DND-41 (cell line): ENCODE data around the gene UGT1A1.
"Not testable (repeated sequence)": the region's sequence is repeated elsewhere in the genome, so short reads cannot be mapped to it uniquely, and the experiment has no call there.

ENCODE experiments used
- ATAC-seq: fragments of 200-7000 bp; cut with Tn5 transposase; 3 replicates; pipeline ENCODE4 v1.9.1; 2021; ENCODE audit warnings: low read depth; ENCODE audit not compliant: insufficient read depth
- DNase-seq: peaks from one replicate; pipeline ENCODE4 v3.0.0-alpha.2; 2020
- H2AFZ ChIP-seq: 2 replicates; pipeline ENCODE4 v1.6.0; 2012; ENCODE audit warnings: low read depth, low read length
- H3K27ac ChIP-seq: 2 replicates; pipeline ENCODE4 v1.5.1; 2012; ENCODE audit warnings: low read length, inconsistent platforms
- H3K27me3 ChIP-seq: fragments of 200-600 bp; sonication (generic); 2 replicates; pipeline ENCODE4 v1.6.0; 2012; ENCODE audit warnings: low read length, mild to moderate bottlenecking, inconsistent platforms; ENCODE audit not compliant: insufficient read depth, poor library complexity
- H3K36me3 ChIP-seq: 2 replicates; pipeline ENCODE4 v1.5.1; 2012; ENCODE audit warnings: low read length, inconsistent platforms; ENCODE audit not compliant: insufficient read depth
- H3K4me1 ChIP-seq: 2 replicates; pipeline ENCODE4 v1.5.1; 2012; ENCODE audit warnings: mild to moderate bottlenecking, low read length; ENCODE audit not compliant: insufficient read depth
- H3K4me2 ChIP-seq: 2 replicates; pipeline ENCODE4 v1.6.0; 2012; ENCODE audit warnings: mild to moderate bottlenecking, moderate library complexity, low read length, inconsistent platforms; ENCODE audit not compliant: insufficient read depth
- H3K4me3 ChIP-seq, 2 experiments: fragments of 200-600 bp in 1 of 2; shearing (Covaris generic) in 1 of 2; 2 replicates each; pipeline ENCODE4 v1.5.1; 2012 to 2016; ENCODE audit warnings: inconsistent platforms in 2 of 2, low read length in 2 of 2, mild to moderate bottlenecking in 2 of 2, low read depth in 1 of 2, moderate library complexity in 1 of 2
- H3K79me2 ChIP-seq: 2 replicates; pipeline ENCODE4 v1.6.0; 2012; ENCODE audit warnings: low read length, inconsistent platforms; ENCODE audit not compliant: insufficient read depth
- H3K9ac ChIP-seq: 2 replicates; pipeline ENCODE4 v1.6.0; 2012; ENCODE audit warnings: low read depth, mild to moderate bottlenecking, inconsistent platforms, low read length, moderate library complexity
- H3K9me3 ChIP-seq: 2 replicates; pipeline ENCODE4 v1.5.1; 2012; ENCODE audit warnings: low read length, moderate library complexity, mild to moderate bottlenecking, inconsistent platforms; ENCODE audit not compliant: insufficient read depth, severe bottlenecking
- H4K20me1 ChIP-seq: 2 replicates; pipeline ENCODE4 v1.6.0; 2012; ENCODE audit warnings: low read length; ENCODE audit not compliant: insufficient read depth
- CTCF ChIP-seq: IDR thresholded peaks from 2 replicates; pipeline ENCODE4 v1.5.1; 2012; ENCODE audit warnings: borderline replicate concordance, low read length, moderate library complexity, mild to moderate bottlenecking; ENCODE audit not compliant: poor library complexity, severe bottlenecking; ENCODE audit errors: extremely low read depth
- EZH2 ChIP-seq: IDR thresholded peaks from 3 replicates; pipeline ENCODE4 v1.6.1; 2012; ENCODE audit warnings: borderline replicate concordance, low read depth, mild to moderate bottlenecking, moderate library complexity, low read length, inconsistent platforms; ENCODE audit not compliant: severe bottlenecking

The UGT1A1 gene

DNA sequence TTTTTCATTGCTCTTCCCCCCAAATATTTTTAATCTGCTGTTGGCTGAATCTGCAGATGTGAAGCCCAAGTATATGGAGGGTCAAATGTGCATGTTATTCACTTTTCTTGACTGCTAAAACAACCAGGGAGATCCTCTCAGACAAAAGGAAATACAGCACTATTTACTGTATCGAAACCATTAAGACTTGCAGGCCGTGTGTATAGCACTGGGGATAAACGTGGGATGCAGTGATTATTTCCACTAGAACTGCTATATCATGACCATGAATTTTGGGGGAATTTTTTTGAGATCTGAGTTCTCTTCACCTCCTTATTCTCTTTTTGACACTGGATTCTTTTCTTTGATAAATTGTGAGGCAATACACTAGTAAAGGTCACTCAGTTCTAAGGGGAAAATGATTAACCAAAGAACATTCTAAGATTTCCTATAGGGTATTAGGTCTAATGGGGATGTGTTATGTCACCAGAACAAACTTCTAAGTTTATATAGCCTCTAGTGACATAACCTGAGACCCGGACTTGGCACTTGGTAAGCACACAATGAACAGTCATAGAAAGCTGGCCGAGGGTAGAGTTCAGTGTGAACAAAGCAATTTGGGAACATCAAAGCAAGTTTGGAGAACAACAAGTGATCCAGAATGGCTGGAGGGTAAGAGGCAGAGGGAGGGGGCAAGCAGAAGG, 14.9 kb upstream of the UGT1A1 start:
- DNase-seq (no peak), ATAC-seq (no peak)
- Histone ChIP-seq H2AFZ (no peak overlapping the region), H3K9me3 (peaks cover 3% of the 10 kb centered on the region), H3K36me3 (no peaks in the 10 kb centered on the region), H3K9ac (no peak overlapping the region), H3K27ac (no peak overlapping the region), H3K4me3 (no peak overlapping the region), H3K27me3 (peaks cover 3% of the 10 kb centered on the region), H3K4me2 (no peak overlapping the region), H4K20me1 (no peaks in the 10 kb centered on the region), H3K4me1 (no peaks in the 10 kb centered on the region), H3K79me2 (no peaks in the 10 kb centered on the region)
- no peak for TF ChIP-seq CTCF
- no peak for TF ChIP-seq EZH2

- H3K4me3 ChIP-seq, H3K27ac ChIP-seq, H4K20me1 ChIP-seq, H3K9ac ChIP-seq, ATAC-seq, H3K9me3 ChIP-seq, H3K36me3 ChIP-seq, H3K27me3 ChIP-seq, H3K4me1 ChIP-seq, DNase-seq, H3K79me2 ChIP-seq, H2AFZ ChIP-seq, H3K4me2 ChIP-seq: not testable (repeated sequence)
These were observed 14.2 kb upstream of the UGT1A1 start for GRCh38 chr2:233745838-233746237.

- H4K20me1 ChIP-seq = no peaks in the 10 kb centered on the region
- no peak overlapping the region for H3K9ac ChIP-seq
- H3K27ac ChIP-seq = no peak overlapping the region
- H2AFZ ChIP-seq = no peak overlapping the region
- no peak overlapping the region for H3K4me2 ChIP-seq
- no peak overlapping the region for H3K4me3 ChIP-seq
- peaks cover 12% of the 10 kb centered on the region for H3K9me3 ChIP-seq
- no peak for ATAC-seq
- no peaks in the 10 kb centered on the region for H3K79me2 ChIP-seq
- no peak for DNase-seq
- no peaks in the 10 kb centered on the region for H3K4me1 ChIP-seq
- TF ChIP-seq CTCF (no peak), EZH2 (no peak)
- peaks cover 2% of the 10 kb centered on the region for H3K27me3 ChIP-seq
- no peaks in the 10 kb centered on the region for H3K36me3 ChIP-seq
These were observed 13.4 kb upstream of the UGT1A1 start for GRCh38 chr2:233746475-233747282.

- Histone ChIP-seq H3K4me2 (no peak overlapping the region), H3K4me3 (no peak overlapping the region), H3K4me1 (no peaks in the 10 kb centered on the region), H4K20me1 (no peaks in the 10 kb centered on the region), H2AFZ (no peak overlapping the region), H3K79me2 (no peaks in the 10 kb centered on the region), H3K27me3 (no peaks in the 10 kb centered on the region), H3K27ac (no peak overlapping the region), H3K9ac (no peak overlapping the region), H3K9me3 (peaks cover 12% of the 10 kb centered on the region), H3K36me3 (no peaks in the 10 kb centered on the region)
- TF ChIP-seq CTCF = no peak
- ATAC-seq (no peak), DNase-seq (no peak)
These were observed 12.9 kb upstream of the UGT1A1 start for GRCh38 chr2:233747283-233747544.

DNA sequence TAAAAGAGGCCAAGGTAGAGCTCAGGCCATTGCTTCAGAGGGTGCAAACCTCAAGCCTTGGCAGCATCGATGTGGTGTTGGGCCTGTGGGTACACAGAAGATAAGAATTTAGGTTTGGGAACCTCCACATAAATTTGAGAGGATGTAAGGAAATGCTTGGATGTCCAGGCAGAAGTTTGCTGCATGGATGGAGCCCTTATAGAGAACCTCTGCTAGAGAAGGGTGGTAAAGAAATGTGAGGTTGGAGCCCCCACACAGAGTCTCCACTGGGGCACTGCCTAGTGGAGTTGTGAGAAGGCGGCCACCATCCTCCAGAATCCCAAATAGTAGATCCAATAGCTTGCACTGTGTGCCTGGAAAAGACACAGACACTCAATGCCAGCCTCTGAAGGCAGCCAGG, 9.4 kb upstream of the UGT1A1 start:
- peaks cover 12% of the 10 kb centered on the region for H3K9me3 ChIP-seq
- H3K4me1 ChIP-seq, H3K9ac ChIP-seq, H3K79me2 ChIP-seq, H3K27me3 ChIP-seq, H4K20me1 ChIP-seq, H3K36me3 ChIP-seq, H3K27ac ChIP-seq, H3K4me2 ChIP-seq, H2AFZ ChIP-seq, DNase-seq, H3K4me3 ChIP-seq, ATAC-seq: not testable (repeated sequence)
